WTC11 (cell line): Measurements from ENCODE around the gene C1QL2. TPM values are rescaled to one million over a fixed set of nuclear protein-coding genes. Genes with fewer than 3 reads are reported as not detected.

Source experiments
- ATAC-seq: fragments of 200-7000 bp; cut with Tn5 transposase; 2 replicates; pipeline ENCODE4 v1.10.0; 2021; ENCODE audit warnings: mild to moderate bottlenecking, moderate library complexity
- CTCF ChIA-PET: fragments of 300-600 bp; sonication (Branson Sonifier 250); formaldehyde crosslinking; loops from one replicate; lab custom pipeline; 2021; ENCODE audit warnings: antibody characterized with exemption; lab: Charles Lee
- POLR2A ChIA-PET: fragments of 350-600 bp; sonication (Branson Sonifier 250); formaldehyde crosslinking; loops from one replicate; lab custom pipeline; 2021; ENCODE audit warnings: antibody characterized with exemption; lab: Charles Lee
- DNase-seq: peaks from one replicate; pipeline ENCODE4 v3.0.0; 2021; ENCODE audit warnings: low spot score
- H3K27ac Mint-ChIP-seq: 2 replicates; pipeline ENCODE4 v1.8.0; 2021; ENCODE audit warnings: mixed read lengths
- H3K27me3 Mint-ChIP-seq: 2 replicates; pipeline ENCODE4 v1.8.0; 2021; ENCODE audit warnings: low read depth, mild to moderate bottlenecking, moderate library complexity, mixed read lengths
- H3K36me3 Mint-ChIP-seq: 2 replicates; pipeline ENCODE4 v1.8.0; 2021; ENCODE audit warnings: mixed read lengths
- H3K4me1 Mint-ChIP-seq: 2 replicates; pipeline ENCODE4 v1.8.0; 2022; ENCODE audit warnings: mixed read lengths
- H3K4me3 Mint-ChIP-seq: 2 replicates; pipeline ENCODE4 v1.8.0; 2021; ENCODE audit warnings: mild to moderate bottlenecking, moderate library complexity, mixed read lengths
- H3K9me3 Mint-ChIP-seq: 2 replicates; pipeline ENCODE4 v1.8.0; 2021; ENCODE audit warnings: mixed read lengths
- CBFB ChIP-seq: sonication (generic); formaldehyde crosslinking; IDR thresholded peaks from 2 replicates; pipeline ENCODE4 v1.8.1; 2022; ENCODE audit warnings: mild to moderate bottlenecking, low read depth, missing genetic modification reagents
- ELF4 ChIP-seq: sonication (generic); formaldehyde crosslinking; IDR thresholded peaks from 2 replicates; pipeline ENCODE4 v1.8.1; 2022; ENCODE audit warnings: low read depth, mild to moderate bottlenecking, moderate library complexity, missing genetic modification reagents
- EMX1 ChIP-seq: fragments of 250-450 bp; sonication (Bioruptor Pico); IDR thresholded peaks from 2 replicates; pipeline ENCODE4 v1.8.0; 2021; ENCODE audit warnings: mild to moderate bottlenecking
- FOXJ3 ChIP-seq: sonication (generic); formaldehyde crosslinking; IDR thresholded peaks from 2 replicates; pipeline ENCODE4 v1.9.0; 2021; ENCODE audit warnings: missing genetic modification reagents, mild to moderate bottlenecking, borderline replicate concordance
- HMGA2 ChIP-seq: fragments of 250-450 bp; sonication (Bioruptor Pico); IDR thresholded peaks from 2 replicates; pipeline ENCODE4 v1.4.0; 2021; ENCODE audit warnings: mild to moderate bottlenecking, moderate library complexity
- NFATC4 ChIP-seq: fragments of 250-450 bp; sonication (Bioruptor Pico); IDR thresholded peaks from 2 replicates; pipeline ENCODE4 v1.9.0; 2021; ENCODE audit warnings: mild to moderate bottlenecking
- NFE2L1 ChIP-seq: sonication (generic); formaldehyde crosslinking; IDR thresholded peaks from 2 replicates; pipeline ENCODE4 v1.8.1; 2023; ENCODE audit warnings: missing genetic modification reagents
- NFYB ChIP-seq: sonication (generic); formaldehyde crosslinking; conservative IDR thresholded peaks from 2 replicates; pipeline ENCODE4 v1.8.0; 2022; ENCODE audit warnings: low read depth, missing genetic modification reagents
- PRRX2 ChIP-seq: fragments of 250-450 bp; sonication (Bioruptor Pico); IDR thresholded peaks from 2 replicates; pipeline ENCODE4 v1.8.0; 2021; ENCODE audit warnings: mild to moderate bottlenecking
- SP1 ChIP-seq: sonication (generic); formaldehyde crosslinking; conservative IDR thresholded peaks from 2 replicates; pipeline ENCODE4 v1.8.1; 2022; ENCODE audit warnings: missing genetic modification reagents
- ZBTB21 ChIP-seq: sonication (generic); formaldehyde crosslinking; IDR thresholded peaks from 2 replicates; pipeline ENCODE4 v1.8.1; 2023; ENCODE audit warnings: mild to moderate bottlenecking, missing genetic modification reagents, borderline replicate concordance
- ZNF219 ChIP-seq: sonication (generic); formaldehyde crosslinking; IDR thresholded peaks from 2 replicates; pipeline ENCODE4 v1.8.0; 2023; ENCODE audit warnings: missing genetic modification reagents, mild to moderate bottlenecking, borderline replicate concordance
- ZNF317 ChIP-seq: sonication (generic); formaldehyde crosslinking; IDR thresholded peaks from 2 replicates; pipeline ENCODE4 v1.8.1; 2023; ENCODE audit warnings: low read depth, mild to moderate bottlenecking, moderate library complexity, missing genetic modification reagents, borderline replicate concordance
- ZNF416 ChIP-seq: fragments of 250-450 bp; sonication (Bioruptor Pico); IDR thresholded peaks from 2 replicates; pipeline ENCODE4 v1.9.0; 2021; ENCODE audit warnings: mild to moderate bottlenecking, inconsistent platforms
- ZNF671 ChIP-seq: fragments of 250-450 bp; sonication (Bioruptor Pico); IDR thresholded peaks from 2 replicates; pipeline ENCODE4 v1.8.0; 2021; ENCODE audit warnings: mild to moderate bottlenecking
- total RNA-seq: library from RNA; stranded (reverse); gene quantifications from 3 replicates; pipeline ENCODE4 v1.2.3, GENCODE V29; 2021
- TF ChIP-seq, protein P1 (sequence below): fragments of 200-600 bp; IDR thresholded peaks from 2 replicates; pipeline ENCODE4 v1.8.0; 2022; ENCODE audit warnings: antibody characterized with exemption
- TF ChIP-seq, protein P2 (sequence below): sonication (generic); formaldehyde crosslinking; conservative IDR thresholded peaks from 2 replicates; pipeline ENCODE4 v1.8.1; 2022; ENCODE audit warnings: mild to moderate bottlenecking, missing genetic modification reagents
- TF ChIP-seq, protein P3 (sequence below): sonication (generic); formaldehyde crosslinking; IDR thresholded peaks from 2 replicates; pipeline ENCODE4 v1.8.0; 2022; ENCODE audit warnings: mild to moderate bottlenecking, missing genetic modification reagents
- TF ChIP-seq, protein P4 (sequence below): sonication (generic); formaldehyde crosslinking; IDR thresholded peaks from 2 replicates; pipeline ENCODE4 v1.8.1; 2022; ENCODE audit warnings: mild to moderate bottlenecking, moderate library complexity, missing genetic modification reagents
- TF ChIP-seq, protein P5 (sequence below): sonication (generic); formaldehyde crosslinking; IDR thresholded peaks from 2 replicates; pipeline ENCODE4 v1.8.1; 2023; ENCODE audit warnings: mild to moderate bottlenecking, missing genetic modification reagents, moderate library complexity
- TF ChIP-seq, protein P6 (sequence below): sonication (generic); formaldehyde crosslinking; IDR thresholded peaks from 2 replicates; pipeline ENCODE4 v1.8.1; 2023; ENCODE audit warnings: mild to moderate bottlenecking, missing genetic modification reagents

Gene C1QL2
- total RNA-seq, 1 experiment from 2014 or later, result 1.0 TPM

DNA sequence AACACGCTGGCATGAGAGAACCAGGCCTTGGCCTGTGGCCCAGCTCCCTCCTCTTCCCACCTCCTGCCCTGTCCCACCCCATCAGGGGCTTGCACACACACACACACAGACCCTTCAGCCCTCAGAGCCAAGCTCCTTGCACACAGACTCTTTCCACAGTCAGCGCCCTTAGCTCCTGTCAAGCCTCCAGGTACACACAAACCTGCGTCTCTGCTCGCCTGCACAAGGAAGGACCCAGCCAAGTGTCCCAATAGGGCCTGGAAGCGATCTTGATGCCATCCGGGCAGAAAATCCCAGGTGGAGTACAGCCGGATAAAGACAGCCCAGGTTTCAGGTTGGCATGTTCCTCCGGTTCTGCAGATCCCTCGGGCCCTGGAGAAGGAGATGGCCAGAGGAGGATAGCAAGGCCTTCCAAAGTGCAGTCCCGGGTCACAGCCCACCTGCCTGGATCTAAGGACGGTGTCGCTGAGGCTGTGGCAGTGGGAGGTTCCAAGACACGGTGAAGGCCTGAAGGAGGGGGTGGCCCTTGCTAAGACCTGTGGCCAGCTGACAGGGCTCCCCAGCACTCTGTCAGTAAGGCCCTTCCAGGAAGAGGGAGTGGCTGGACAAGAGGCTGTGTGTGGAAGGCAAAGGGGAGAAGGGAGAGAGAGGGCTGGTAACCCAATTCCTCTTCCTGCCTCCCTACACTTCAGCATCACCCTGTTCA is 46.6 kb upstream of the C1QL2 start (continued):
- TF ChIP-seq, protein P1, sequence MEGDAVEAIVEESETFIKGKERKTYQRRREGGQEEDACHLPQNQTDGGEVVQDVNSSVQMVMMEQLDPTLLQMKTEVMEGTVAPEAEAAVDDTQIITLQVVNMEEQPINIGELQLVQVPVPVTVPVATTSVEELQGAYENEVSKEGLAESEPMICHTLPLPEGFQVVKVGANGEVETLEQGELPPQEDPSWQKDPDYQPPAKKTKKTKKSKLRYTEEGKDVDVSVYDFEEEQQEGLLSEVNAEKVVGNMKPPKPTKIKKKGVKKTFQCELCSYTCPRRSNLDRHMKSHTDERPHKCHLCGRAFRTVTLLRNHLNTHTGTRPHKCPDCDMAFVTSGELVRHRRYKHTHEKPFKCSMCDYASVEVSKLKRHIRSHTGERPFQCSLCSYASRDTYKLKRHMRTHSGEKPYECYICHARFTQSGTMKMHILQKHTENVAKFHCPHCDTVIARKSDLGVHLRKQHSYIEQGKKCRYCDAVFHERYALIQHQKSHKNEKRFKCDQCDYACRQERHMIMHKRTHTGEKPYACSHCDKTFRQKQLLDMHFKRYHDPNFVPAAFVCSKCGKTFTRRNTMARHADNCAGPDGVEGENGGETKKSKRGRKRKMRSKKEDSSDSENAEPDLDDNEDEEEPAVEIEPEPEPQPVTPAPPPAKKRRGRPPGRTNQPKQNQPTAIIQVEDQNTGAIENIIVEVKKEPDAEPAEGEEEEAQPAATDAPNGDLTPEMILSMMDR, result no peak
- TF ChIP-seq NFE2L1 (no peak), ZNF317 (CRISPR knock-in tag) (no peak), ZNF416 (CRISPR knock-in tag) (no peak), EMX1 (no peak), CBFB (CRISPR knock-in tag) (no peak)
- TF ChIP-seq, protein P2, sequence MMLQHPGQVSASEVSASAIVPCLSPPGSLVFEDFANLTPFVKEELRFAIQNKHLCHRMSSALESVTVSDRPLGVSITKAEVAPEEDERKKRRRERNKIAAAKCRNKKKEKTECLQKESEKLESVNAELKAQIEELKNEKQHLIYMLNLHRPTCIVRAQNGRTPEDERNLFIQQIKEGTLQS (CRISPR knock-in tag), result no peak
- TF ChIP-seq, protein P3, sequence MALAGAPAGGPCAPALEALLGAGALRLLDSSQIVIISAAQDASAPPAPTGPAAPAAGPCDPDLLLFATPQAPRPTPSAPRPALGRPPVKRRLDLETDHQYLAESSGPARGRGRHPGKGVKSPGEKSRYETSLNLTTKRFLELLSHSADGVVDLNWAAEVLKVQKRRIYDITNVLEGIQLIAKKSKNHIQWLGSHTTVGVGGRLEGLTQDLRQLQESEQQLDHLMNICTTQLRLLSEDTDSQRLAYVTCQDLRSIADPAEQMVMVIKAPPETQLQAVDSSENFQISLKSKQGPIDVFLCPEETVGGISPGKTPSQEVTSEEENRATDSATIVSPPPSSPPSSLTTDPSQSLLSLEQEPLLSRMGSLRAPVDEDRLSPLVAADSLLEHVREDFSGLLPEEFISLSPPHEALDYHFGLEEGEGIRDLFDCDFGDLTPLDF (CRISPR knock-in tag), result no peak
- TF ChIP-seq, all 79 proteins: peak for 0

DNA sequence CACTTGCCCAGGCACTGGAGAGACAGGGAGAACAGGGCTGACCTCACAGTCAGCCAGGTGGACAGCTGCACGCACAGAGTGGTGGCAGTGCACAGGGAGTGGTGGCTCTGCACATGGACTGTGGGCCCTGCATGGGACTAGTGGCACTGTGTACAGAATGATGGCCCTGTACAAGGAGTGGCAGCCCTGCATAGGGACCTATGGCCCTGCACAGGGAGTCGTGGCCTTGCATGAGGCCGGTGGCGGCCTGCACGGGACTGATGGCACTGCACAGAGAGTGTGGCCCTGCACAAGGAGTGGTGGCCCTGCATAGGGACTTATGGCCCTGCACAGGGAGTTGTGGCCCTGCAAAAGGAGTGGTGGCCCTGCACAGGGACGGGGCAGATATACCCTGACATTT is 46.0 kb upstream of the C1QL2 start:
- H3K9me3 Mint-ChIP-seq, result no peaks in the 10 kb centered on the region
- ATAC-seq (no peak), DNase-seq (no peak)
- no peaks in the 10 kb centered on the region for H3K36me3 Mint-ChIP-seq
- H3K27ac Mint-ChIP-seq, result no peak overlapping the region
- peaks cover 5% of the 10 kb centered on the region; the same call in 1 of the 2 replicates for H3K27me3 Mint-ChIP-seq
- ChIA-PET CTCF (no interaction called here), POLR2A (no interaction called here)
- no peak overlapping the region for H3K4me3 Mint-ChIP-seq
- peaks cover 4% of the 10 kb centered on the region; the same call in 1 of the 2 replicates for H3K4me1 Mint-ChIP-seq
- no peak for TF ChIP-seq NFYB (CRISPR knock-in tag)
- TF ChIP-seq, protein P4, sequence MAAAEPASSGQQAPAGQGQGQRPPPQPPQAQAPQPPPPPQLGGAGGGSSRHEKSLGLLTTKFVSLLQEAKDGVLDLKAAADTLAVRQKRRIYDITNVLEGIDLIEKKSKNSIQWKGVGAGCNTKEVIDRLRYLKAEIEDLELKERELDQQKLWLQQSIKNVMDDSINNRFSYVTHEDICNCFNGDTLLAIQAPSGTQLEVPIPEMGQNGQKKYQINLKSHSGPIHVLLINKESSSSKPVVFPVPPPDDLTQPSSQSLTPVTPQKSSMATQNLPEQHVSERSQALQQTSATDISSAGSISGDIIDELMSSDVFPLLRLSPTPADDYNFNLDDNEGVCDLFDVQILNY (CRISPR knock-in tag), result no peak
- TF ChIP-seq PRRX2, result no peak

DNA sequence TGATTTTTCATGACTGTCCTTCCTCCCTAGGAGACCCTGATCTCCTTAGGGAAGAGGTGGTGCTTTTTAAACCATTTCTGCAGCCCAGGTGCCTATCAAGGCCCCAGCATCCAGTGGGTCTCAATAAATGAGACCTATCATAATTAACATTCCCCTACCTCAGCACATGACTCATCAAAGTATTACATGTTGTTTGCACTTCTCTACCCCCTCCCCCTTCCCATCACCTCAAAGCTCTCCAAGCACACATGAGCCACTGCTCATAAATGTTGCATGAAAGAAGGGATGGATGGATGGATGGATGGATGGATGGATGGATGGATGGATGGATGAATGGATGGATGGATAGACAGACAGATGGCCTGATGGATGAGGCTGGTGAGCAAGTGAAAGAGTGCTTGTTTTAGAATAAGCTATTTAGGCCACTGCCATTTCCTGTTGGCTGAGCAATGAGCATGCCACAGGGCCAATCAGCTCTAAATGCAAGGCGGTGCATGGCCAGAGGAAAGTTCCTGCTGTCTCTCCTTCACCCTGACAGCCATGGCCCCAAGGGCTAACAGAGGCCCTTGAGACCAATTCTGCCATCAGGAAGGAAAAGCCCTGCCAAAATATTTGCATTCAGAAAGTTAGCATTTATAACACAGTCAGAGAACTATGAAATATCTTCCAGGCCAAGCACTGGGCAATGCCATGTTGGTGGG is 44.2 kb upstream of the C1QL2 start:
- ATAC-seq, result no peak
- no peaks in the 10 kb centered on the region for H3K36me3 Mint-ChIP-seq
- H3K27ac Mint-ChIP-seq, result no peak overlapping the region
- no peak overlapping the region for H3K4me3 Mint-ChIP-seq
- no peaks in the 10 kb centered on the region for H3K9me3 Mint-ChIP-seq
- peaks cover 13% of the 10 kb centered on the region for H3K27me3 Mint-ChIP-seq
- H3K4me1 Mint-ChIP-seq, result peaks cover 9% of the 10 kb centered on the region
- no peak for DNase-seq
- ChIA-PET POLR2A (no interaction called here), CTCF (no interaction called here)
- TF ChIP-seq NFE2L1, result no peak
- TF ChIP-seq, protein P5, sequence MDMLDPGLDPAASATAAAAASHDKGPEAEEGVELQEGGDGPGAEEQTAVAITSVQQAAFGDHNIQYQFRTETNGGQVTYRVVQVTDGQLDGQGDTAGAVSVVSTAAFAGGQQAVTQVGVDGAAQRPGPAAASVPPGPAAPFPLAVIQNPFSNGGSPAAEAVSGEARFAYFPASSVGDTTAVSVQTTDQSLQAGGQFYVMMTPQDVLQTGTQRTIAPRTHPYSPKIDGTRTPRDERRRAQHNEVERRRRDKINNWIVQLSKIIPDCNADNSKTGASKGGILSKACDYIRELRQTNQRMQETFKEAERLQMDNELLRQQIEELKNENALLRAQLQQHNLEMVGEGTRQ (CRISPR knock-in tag), result no peak
- no peak for TF ChIP-seq ZBTB21 (CRISPR knock-in tag)

DNA sequence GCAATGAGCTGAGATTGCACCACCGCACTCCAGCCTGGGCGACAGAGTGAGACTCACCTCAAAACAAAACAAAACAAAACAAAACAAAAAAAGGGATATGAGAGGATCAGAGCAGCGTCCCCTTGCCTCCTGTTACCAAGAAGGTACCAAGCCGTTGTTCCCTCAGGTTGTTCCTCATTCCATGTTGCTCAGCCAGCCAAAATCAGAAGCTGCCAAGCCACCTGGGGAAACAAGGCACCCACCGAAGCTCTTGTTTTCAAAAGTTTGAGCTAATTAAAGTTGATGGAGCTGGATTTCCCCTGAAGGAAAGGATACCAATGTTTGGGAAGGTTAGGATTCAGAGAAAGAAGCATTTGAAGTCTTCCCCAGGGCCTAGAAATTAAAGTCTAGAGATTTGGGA is 43.3 kb upstream of the C1QL2 start:
- no peak for DNase-seq
- Mint-ChIP-seq H3K27me3 (peaks cover 18% of the 10 kb centered on the region), H3K36me3 (no peaks in the 10 kb centered on the region), H3K27ac (no peak overlapping the region), H3K9me3 (no peaks in the 10 kb centered on the region), H3K4me3 (no peak overlapping the region), H3K4me1 (peaks cover 18% of the 10 kb centered on the region)
- POLR2A ChIA-PET, result no interaction called here
- CTCF ChIA-PET, result no interaction called here
- ATAC-seq, result no peak
- no peak for TF ChIP-seq NFE2L1
- no peak for TF ChIP-seq ELF4 (CRISPR knock-in tag)
- TF ChIP-seq, protein P1, result no peak
- no peak for TF ChIP-seq FOXJ3 (CRISPR knock-in tag)
- TF ChIP-seq NFATC4 (CRISPR knock-in tag), result no peak
- TF ChIP-seq ZNF671 (CRISPR knock-in tag), result no peak
- TF ChIP-seq, protein P6, sequence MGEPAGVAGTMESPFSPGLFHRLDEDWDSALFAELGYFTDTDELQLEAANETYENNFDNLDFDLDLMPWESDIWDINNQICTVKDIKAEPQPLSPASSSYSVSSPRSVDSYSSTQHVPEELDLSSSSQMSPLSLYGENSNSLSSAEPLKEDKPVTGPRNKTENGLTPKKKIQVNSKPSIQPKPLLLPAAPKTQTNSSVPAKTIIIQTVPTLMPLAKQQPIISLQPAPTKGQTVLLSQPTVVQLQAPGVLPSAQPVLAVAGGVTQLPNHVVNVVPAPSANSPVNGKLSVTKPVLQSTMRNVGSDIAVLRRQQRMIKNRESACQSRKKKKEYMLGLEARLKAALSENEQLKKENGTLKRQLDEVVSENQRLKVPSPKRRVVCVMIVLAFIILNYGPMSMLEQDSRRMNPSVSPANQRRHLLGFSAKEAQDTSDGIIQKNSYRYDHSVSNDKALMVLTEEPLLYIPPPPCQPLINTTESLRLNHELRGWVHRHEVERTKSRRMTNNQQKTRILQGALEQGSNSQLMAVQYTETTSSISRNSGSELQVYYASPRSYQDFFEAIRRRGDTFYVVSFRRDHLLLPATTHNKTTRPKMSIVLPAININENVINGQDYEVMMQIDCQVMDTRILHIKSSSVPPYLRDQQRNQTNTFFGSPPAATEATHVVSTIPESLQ, result no peak
- no peak for TF ChIP-seq ZNF219 (CRISPR knock-in tag)
- no peak for TF ChIP-seq HMGA2
- TF ChIP-seq SP1 (CRISPR knock-in tag), result no peak
